H1 (cell line): ENCODE results near the gene DTX4. TPM values are rescaled to one million over a fixed set of nuclear protein-coding genes. Genes with fewer than 3 reads are reported as not detected.

ENCODE experiments used
- CTCF ChIA-PET: fragments of 300-600 bp; sonication (Branson Sonifier 250); formaldehyde crosslinking; loops from one replicate; lab custom pipeline; 2021; ENCODE audit not compliant: partially characterized antibody; lab: Charles Lee
- POLR2A ChIA-PET: fragments of 300-600 bp; sonication (Branson Sonifier 250); formaldehyde crosslinking; loops from one replicate; lab custom pipeline; 2021; ENCODE audit warnings: inconsistent platforms; ENCODE audit not compliant: partially characterized antibody; lab: Charles Lee
- DNase-seq, 2 experiments: peaks; one replicate each; pipeline versions ENCODE4 v3.0.0 to v3.0.0-alpha.2; 2010 to 2022; ENCODE audit warnings: low spot score in 2 of 2, low read depth in 1 of 2, mixed read lengths in 1 of 2
- FAIRE-seq: peaks from 2 replicates; lab custom pipeline; 2011; peaks lifted over from hg19 to GRCh38; lab: Jason Lieb, UNC
- H2AFZ ChIP-seq: 2 replicates; pipeline ENCODE4 v1.8.1; 2012; ENCODE audit warnings: low read length, inconsistent platforms
- H2AK5ac ChIP-seq: 2 replicates; pipeline ENCODE4 v1.6.1; 2013; ENCODE audit warnings: low read depth, low read length
- H2BK120ac ChIP-seq: replicated peaks from 2 replicates; pipeline ENCODE3; 2013; ENCODE audit warnings: low read depth, low read length, inconsistent platforms
- H2BK12ac ChIP-seq: 2 replicates; pipeline ENCODE4 v1.6.1; 2013; ENCODE audit warnings: low read depth, low read length
- H2BK15ac ChIP-seq: 2 replicates; pipeline ENCODE4 v1.6.1; 2013; ENCODE audit warnings: low read length
- H2BK20ac ChIP-seq: 2 replicates; pipeline ENCODE4 v1.6.1; 2013; ENCODE audit warnings: low read length
- H2BK5ac ChIP-seq: 2 replicates; pipeline ENCODE4 v1.6.1; 2013; ENCODE audit warnings: low read depth, low read length
- H3K14ac ChIP-seq: 2 replicates; pipeline ENCODE4 v1.6.1; 2013; ENCODE audit warnings: inconsistent platforms; ENCODE audit not compliant: insufficient read length
- H3K18ac ChIP-seq: 2 replicates; pipeline ENCODE4 v1.6.1; 2013; ENCODE audit warnings: low read length; ENCODE audit errors: extremely low read depth
- H3K23ac ChIP-seq: 2 replicates; pipeline ENCODE4 v1.6.1; 2013; ENCODE audit warnings: inconsistent platforms; ENCODE audit not compliant: insufficient read length
- H3K23me2 ChIP-seq: 2 replicates; pipeline ENCODE4 v1.6.1; 2013; ENCODE audit warnings: low read depth, low read length
- H3K27ac ChIP-seq: 2 replicates; pipeline ENCODE4 v1.6.1; 2011; ENCODE audit warnings: low read depth, low read length, inconsistent platforms
- H3K27me3 ChIP-seq, 4 experiments: replicated peaks in 1 of 4; 1 replicate in 1 of 4; 2 replicates in 3 of 4; pipeline versions ENCODE4 v1.6.1 to v1.8.1; 2011 to 2013; ENCODE audit warnings: low read length in 3 of 4, mild to moderate bottlenecking in 3 of 4, inconsistent platforms in 2 of 4, mixed read lengths in 2 of 4, moderate library complexity in 1 of 4; ENCODE audit not compliant: control insufficient read depth in 3 of 4, insufficient read depth in 3 of 4; ENCODE audit errors: extremely low read depth in 1 of 4
- H3K36me3 ChIP-seq, 4 experiments: 2 replicates each; pipeline versions ENCODE4 v1.6.1 to v1.8.1; 2011 to 2013; ENCODE audit warnings: mild to moderate bottlenecking in 4 of 4, low read length in 3 of 4, moderate library complexity in 2 of 4, control low read depth in 1 of 4, inconsistent platforms in 1 of 4; ENCODE audit not compliant: insufficient read depth in 4 of 4, control insufficient read depth in 2 of 4
- H3K4ac ChIP-seq: replicated peaks from 2 replicates; pipeline ENCODE3; 2013; ENCODE audit warnings: low read length, low read depth, mixed read lengths, inconsistent platforms; ENCODE audit not compliant: insufficient read length
- H3K4me1 ChIP-seq, 4 experiments: replicated peaks in 1 of 4; 1 replicate in 1 of 4; 2 replicates in 3 of 4; pipeline versions ENCODE4 v1.6.1 to v1.8.1; 2011 to 2013; ENCODE audit warnings: low read length in 3 of 4, inconsistent platforms in 2 of 4, mixed read lengths in 1 of 4; ENCODE audit not compliant: insufficient read depth in 4 of 4, control insufficient read depth in 3 of 4
- H3K4me2 ChIP-seq, 2 experiments: 2 replicates each; pipeline versions ENCODE4 v1.6.1 to v1.8.1; 2011 to 2013; ENCODE audit warnings: low read depth in 2 of 2, low read length in 2 of 2, control low read depth in 1 of 2, inconsistent platforms in 1 of 2, mild to moderate bottlenecking in 1 of 2; ENCODE audit not compliant: insufficient read depth in 1 of 2
- H3K4me3 ChIP-seq, 4 experiments: fragments of 200-600, 300-600 bp in 1 of 4; sonication (generic), shearing (Covaris generic), sonication (Bioruptor Twin) in 1 of 4; 2 replicates each; pipeline versions ENCODE4 v1.5.1 to v1.8.1; 2011 to 2016; ENCODE audit warnings: low read length in 4 of 4, low read depth in 3 of 4, control low read depth in 2 of 4, inconsistent platforms in 2 of 4, mild to moderate bottlenecking in 2 of 4, mixed read lengths in 1 of 4, moderate library complexity in 1 of 4; ENCODE audit not compliant: insufficient read depth in 2 of 4; ENCODE audit errors: extremely low read depth in 1 of 4
- H3K56ac ChIP-seq: replicated peaks from 2 replicates; pipeline ENCODE3; 2013; ENCODE audit warnings: low read depth, mild to moderate bottlenecking, mixed read lengths, low read length, inconsistent platforms; ENCODE audit not compliant: insufficient read length
- H3K79me1 ChIP-seq: 2 replicates; pipeline ENCODE4 v1.6.1; 2013; ENCODE audit warnings: low read depth, low read length, control low read depth
- H3K79me2 ChIP-seq, 2 experiments: 2 replicates each; pipeline versions ENCODE4 v1.6.1 to v1.8.1; 2012 to 2013; ENCODE audit warnings: low read length in 2 of 2, mild to moderate bottlenecking in 2 of 2, inconsistent platforms in 1 of 2; ENCODE audit not compliant: insufficient read depth in 2 of 2, control insufficient read depth in 1 of 2
- H3K9ac ChIP-seq, 4 experiments: replicated peaks in 1 of 4; 1 replicate in 1 of 4; 2 replicates in 3 of 4; pipeline versions ENCODE4 v1.6.1 to v1.8.1; 2011 to 2013; ENCODE audit warnings: low read depth in 3 of 4, low read length in 3 of 4, control low read depth in 2 of 4, mild to moderate bottlenecking in 2 of 4, moderate library complexity in 2 of 4, inconsistent platforms in 1 of 4; ENCODE audit errors: extremely low read depth in 1 of 4
- H3K9me3 ChIP-seq, 2 experiments: 2 replicates each; pipeline versions ENCODE4 v1.6.1 to v1.8.1; 2012 to 2013; ENCODE audit warnings: mild to moderate bottlenecking in 2 of 2, moderate library complexity in 2 of 2, control low read depth in 1 of 2, inconsistent platforms in 1 of 2, low read depth in 1 of 2, low read length in 1 of 2, mixed read lengths in 1 of 2; ENCODE audit not compliant: insufficient read depth in 2 of 2
- H4K20me1 ChIP-seq, 2 experiments: replicated peaks in 1 of 2; 2 replicates each; pipeline versions ENCODE3 to v1.8.1; 2011 to 2013; ENCODE audit warnings: inconsistent platforms in 2 of 2, low read length in 2 of 2, mild to moderate bottlenecking in 1 of 2; ENCODE audit not compliant: insufficient read depth in 2 of 2, control insufficient read depth in 1 of 2
- H4K5ac ChIP-seq: 2 replicates; pipeline ENCODE4 v1.6.1; 2013; ENCODE audit warnings: low read length, low read depth, mixed read lengths, inconsistent platforms; ENCODE audit not compliant: insufficient read length
- H4K8ac ChIP-seq: 2 replicates; pipeline ENCODE4 v1.8.0; 2013; ENCODE audit warnings: mild to moderate bottlenecking, moderate library complexity, low read length, inconsistent platforms; ENCODE audit not compliant: insufficient read depth; ENCODE audit errors: extremely low read depth
- H4K91ac ChIP-seq: replicated peaks from 2 replicates; pipeline ENCODE3; 2013; ENCODE audit warnings: low read length, mixed read lengths, inconsistent platforms; ENCODE audit not compliant: insufficient read length
- ATF2 ChIP-seq: IDR thresholded peaks from 2 replicates; pipeline ENCODE4 v1.6.1; 2012; ENCODE audit warnings: low read length, inconsistent platforms
- CBX5 ChIP-seq: fragments of 300-800, 300-1000 bp; sonication (generic); IDR thresholded peaks from 2 replicates; pipeline ENCODE4 v1.7.1; 2016; ENCODE audit warnings: antibody characterized with exemption, low read length, low read depth
- CTCF ChIP-seq, 3 experiments: IDR thresholded peaks; 1 replicate in 2 of 3; 2 replicates in 1 of 3; pipeline versions ENCODE4 v1.5.1 to v1.6.1; 2011; ENCODE audit warnings: low read length in 3 of 3, mild to moderate bottlenecking in 3 of 3, inconsistent platforms in 2 of 3, low read depth in 1 of 3, moderate library complexity in 1 of 3; ENCODE audit not compliant: insufficient read depth in 1 of 3; ENCODE audit errors: control extremely low read depth in 1 of 3
- HDAC2 ChIP-seq, 2 experiments: fragments of 300-600 bp in 1 of 2; sonication (generic) in 1 of 2; IDR thresholded peaks; 2 replicates each; pipeline ENCODE4 v1.6.1; 2011 to 2012; ENCODE audit warnings: low read depth in 2 of 2, low read length in 2 of 2, mild to moderate bottlenecking in 2 of 2, moderate library complexity in 2 of 2, borderline replicate concordance in 1 of 2, inconsistent platforms in 1 of 2
- KDM5A ChIP-seq: fragments of 200-600 bp; IDR thresholded peaks from 2 replicates; pipeline ENCODE4 v1.7.1; 2012; ENCODE audit warnings: mild to moderate bottlenecking, low read length, inconsistent platforms, mixed read lengths
- NANOG ChIP-seq: IDR thresholded peaks from 2 replicates; pipeline ENCODE4 v1.6.1; 2011; ENCODE audit warnings: low read length, low read depth, mild to moderate bottlenecking, inconsistent platforms; ENCODE audit not compliant: insufficient read depth, poor library complexity, severe bottlenecking
- POLR2A ChIP-seq, 2 experiments: IDR thresholded peaks; 1 replicate in 1 of 2; 2 replicates in 1 of 2; pipeline ENCODE4 v1.6.1; 2011; ENCODE audit warnings: low read depth in 2 of 2, low read length in 2 of 2, mild to moderate bottlenecking in 2 of 2; ENCODE audit errors: control extremely low read depth in 1 of 2
- WGBS, 2 experiments: shearing (Covaris generic) in 1 of 2; methylation state at CpG; one replicate each; pipeline versions ENCODE4 v1.1.6 to v1.1.7; 2013 to 2015; ENCODE audit warnings: low lambda C conversion rate in 2 of 2, mixed read lengths in 2 of 2, inconsistent platforms in 1 of 2, low coverage in 1 of 2, missing lambda C conversion rate in 1 of 2; ENCODE audit not compliant: insufficient replicate concordance in 2 of 2, insufficient coverage in 1 of 2, insufficient read length in 1 of 2; ENCODE audit errors: extremely low coverage in 1 of 2, missing lambda C conversion rate in 1 of 2; 5-methylcytosine and 5-hydroxymethylcytosine counted together
- polyA plus RNA-seq, 7 experiments: library from polyadenylated mRNA; depleted of rRNA in 3 of 7; stranded (reverse) in 5 of 7; unstranded in 2 of 7; fragments of >200 nt in 5 of 7; fragments of 200-250 nt in 2 of 7; gene quantifications; 1 replicate in 5 of 7; 2 replicates in 1 of 7; 4 replicates in 1 of 7; pipeline versions ENCODE4 v1.2.1 to v1.2.3, GENCODE V29; 2011 to 2013; ENCODE audit warnings: missing spikeins in 2 of 7, mixed read lengths in 2 of 7
- total RNA-seq: library from RNA; stranded (reverse); fragmentation: NEBNext Ultra II Directional; extraction: Animal tissue kit (Norgen Biotek cat#: 25700); gene quantifications from 2 replicates; pipeline ENCODE4 v1.2.1, GENCODE V29; 2021

Gene DTX4
- total and polyA plus RNA-seq, 2 of the 8 experiments (the other 6 are each of a cell fraction or from before 2014, with no cell fraction given) = 5.1 to 18.8 TPM

GRCh38 chr11:59183771-59184170, 11.8 kb downstream of the DTX4 start:
- H3K23ac ChIP-seq = no peak overlapping the region
- no peaks in the 10 kb centered on the region for H3K9me3 ChIP-seq
- no peak overlapping the region for H4K5ac ChIP-seq
- ChIA-PET POLR2A (interaction anchor here (9.4 kb wide), 1 partner anchor 11 kb away, joined by 79 read pairs; the partner anchor contains the start of gene DTX4), CTCF (interaction anchor here (1.1 to 9.5 kb wide), 11 partner anchors 8 to 82 kb away, joined by 3 to 201 read pairs (median 19); partner anchors contain the start of gene DTX4)
- H3K4me1 ChIP-seq = peaks cover 0 to 8% (median 3%) of the 10 kb centered on the region in 4 experiments; a peak in 3 of 7 replicates
- WGBS, 2 experiments = 85% methylated on average over 1 of the region's 1 CpG; no CpG with 5 or more reads in 1 of the 2 experiments
- H3K56ac ChIP-seq = no peak overlapping the region
- H3K9ac ChIP-seq = no peak overlapping the region
- no peak overlapping the region for H3K4ac ChIP-seq
- 0 out of 4 replicates have a peak, but pooled peaks cover 0 to 8% of the 10 kb centered on the region in 2 experiments for H3K79me2 ChIP-seq
- DNase-seq = no peak
- no peak for FAIRE-seq
- H2BK12ac ChIP-seq = no peak overlapping the region
- H2AK5ac ChIP-seq = no peak overlapping the region
- no peaks in the 10 kb centered on the region for H3K27me3 ChIP-seq
- no peak overlapping the region for H3K18ac ChIP-seq
- H3K36me3 ChIP-seq = peaks cover 0 to 11% (median 4%) of the 10 kb centered on the region in 4 experiments; a peak in 4 of 8 replicates
- no peak overlapping the region for H2AFZ ChIP-seq
- H4K20me1 ChIP-seq = peaks cover 2 to 3% of the 10 kb centered on the region in 2 experiments
- no peak overlapping the region for H4K91ac ChIP-seq
- no peak overlapping the region for H3K14ac ChIP-seq
- TF ChIP-seq CTCF (IDR thresholded peaks at IDR 0.05; ENCODE audit: control extremely low read depth in 1 of 3, insufficient read depth in 1 of 3, low read depth in 1 of 3, low read length in 3 of 3) (no peak), POLR2A (IDR thresholded peaks at IDR 0.05; ENCODE audit: control extremely low read depth in 1 of 2, low read depth in 2 of 2, low read length in 2 of 2) (no peak), ATF2 (no peak), NANOG (no peak), CBX5 (no peak), KDM5A (no peak), HDAC2 (IDR thresholded peaks at IDR 0.05; ENCODE audit: borderline replicate concordance in 1 of 2, low read depth in 2 of 2, low read length in 2 of 2) (no peak)
- no peak overlapping the region for H2BK120ac ChIP-seq
- H2BK5ac ChIP-seq = no peak overlapping the region
- no peak overlapping the region for H3K4me2 ChIP-seq
- H3K4me3 ChIP-seq = no peak overlapping the region
- H2BK20ac ChIP-seq = no peak overlapping the region
- no peak overlapping the region for H4K8ac ChIP-seq
- H3K23me2 ChIP-seq = no peaks in the 10 kb centered on the region
- no peak overlapping the region for H2BK15ac ChIP-seq
- H3K79me1 ChIP-seq = peaks cover 6% of the 10 kb centered on the region; the same call in 1 of the 2 replicates
- H3K27ac ChIP-seq = no peak overlapping the region
